K562 (cell line): Measurements from ENCODE around the gene EML1. TPM values are rescaled to one million over a fixed set of nuclear protein-coding genes. Genes with fewer than 3 reads are reported as not detected.
A peak's percentile ranks its signal among the peaks of the same experiment; 100 is the strongest.

ENCODE experiments used
- ATAC-seq: fragments of 200-7000 bp; cut with Tn5 transposase; 3 replicates; pipeline ENCODE4 v1.9.1; 2020; ENCODE audit warnings: moderate library complexity
- BruUV-seq: library from RNA; stranded (reverse); fragments of 400-500 nt; replicated peaks from 2 replicates; lab custom pipeline; 2021; lab: Mats Ljungman, UMichigan
- CTCF ChIA-PET: fragments of 300-600 bp; formaldehyde crosslinking; extraction: SDS; loops from one replicate; lab custom pipeline; 2021; ENCODE audit warnings: low intra/inter-chr PET ratio; lab: Yijun Ruan, JAX
- POLR2A ChIA-PET: fragments of 300-600, 350-650 bp; sonication (Branson Sonifier 250); formaldehyde crosslinking; extraction: SDS; loops from one replicate; lab custom pipeline; 2021; ENCODE audit warnings: antibody characterized with exemption, inconsistent platforms; lab: Yijun Ruan, JAX
- DNase-seq, 4 experiments: peaks; one replicate each; pipeline versions ENCODE4 v3.0.0 to v3.0.0-alpha.2; 2011 to 2018; ENCODE audit warnings: low spot score in 3 of 4, mixed read lengths in 3 of 4; ENCODE audit errors: extremely low read depth in 1 of 4
- FAIRE-seq: peaks from 2 replicates; lab custom pipeline; 2011; peaks lifted over from hg19 to GRCh38; lab: Jason Lieb, UNC
- H2AFZ ChIP-seq: 2 replicates; pipeline ENCODE4 v1.6.0; 2011; ENCODE audit warnings: low read depth, low read length, control low read depth, inconsistent platforms
- H3K27ac ChIP-seq: fragments of 200-600 bp; 3 replicates; pipeline ENCODE4 v1.8.0; 2011; ENCODE audit warnings: low read depth, mild to moderate bottlenecking, control low read depth, inconsistent platforms, low read length, moderate library complexity, mixed read lengths; ENCODE audit errors: extremely low read depth
- H3K27me3 ChIP-seq, 2 experiments: fragments of 300-600 bp in 1 of 2; 2 replicates in 1 of 2; 3 replicates in 1 of 2; pipeline versions ENCODE4 v1.6.0 to v1.8.0; 2011; ENCODE audit warnings: inconsistent platforms in 2 of 2, low read length in 2 of 2, mild to moderate bottlenecking in 1 of 2, mixed read lengths in 1 of 2, moderate library complexity in 1 of 2; ENCODE audit not compliant: control insufficient read depth in 2 of 2, insufficient read depth in 2 of 2
- H3K36me3 ChIP-seq: fragments of 300-600 bp; 3 replicates; pipeline ENCODE4 v1.8.0; 2011; ENCODE audit warnings: mild to moderate bottlenecking, low read length, inconsistent platforms; ENCODE audit not compliant: control insufficient read depth, insufficient read depth
- H3K4me1 ChIP-seq, 2 experiments: fragments of 200-600 bp in 1 of 2; replicated peaks in 1 of 2; 2 replicates in 1 of 2; 3 replicates in 1 of 2; pipeline versions ENCODE4 v1.5.1 to v1.8.0; 2011; ENCODE audit warnings: inconsistent platforms in 2 of 2, low read length in 2 of 2, mild to moderate bottlenecking in 1 of 2, mixed read lengths in 1 of 2, moderate library complexity in 1 of 2; ENCODE audit not compliant: control insufficient read depth in 2 of 2, insufficient read depth in 2 of 2
- H3K4me2 ChIP-seq: 2 replicates; pipeline ENCODE4 v1.6.1; 2011; ENCODE audit warnings: low read length, control low read depth, inconsistent platforms, mixed read lengths; ENCODE audit not compliant: insufficient read depth
- H3K4me3 ChIP-seq: fragments of 200-600 bp; sonication (generic), shearing (Covaris generic); 2 replicates; pipeline ENCODE4 v1.5.1; 2016; ENCODE audit warnings: control low read depth, inconsistent platforms
- H3K79me2 ChIP-seq: fragments of 200-600 bp; 3 replicates; pipeline ENCODE4 v1.8.0; 2011; ENCODE audit warnings: low read length, inconsistent platforms; ENCODE audit not compliant: control insufficient read depth, insufficient read depth
- H3K9ac ChIP-seq, 2 experiments: 2 replicates each; pipeline versions ENCODE4 v1.6.0 to v1.6.1; 2011; ENCODE audit warnings: low read depth in 2 of 2, low read length in 2 of 2, control low read depth in 1 of 2, inconsistent platforms in 1 of 2, mild to moderate bottlenecking in 1 of 2, mixed read lengths in 1 of 2; ENCODE audit not compliant: insufficient read depth in 1 of 2
- H3K9me1 ChIP-seq: one replicate; pipeline ENCODE4 v1.6.0; 2011; ENCODE audit warnings: inconsistent platforms, mild to moderate bottlenecking, low read length, moderate library complexity; ENCODE audit not compliant: control insufficient read depth, insufficient read depth
- H3K9me3 ChIP-seq: replicated peaks from 2 replicates; pipeline ENCODE4 v1.5.1; 2011; ENCODE audit warnings: low read depth, low read length, inconsistent platforms; ENCODE audit not compliant: control insufficient read depth, insufficient read depth
- H4K20me1 ChIP-seq: replicated peaks from 2 replicates; pipeline ENCODE4 v1.6.1; 2011; ENCODE audit warnings: low read length, inconsistent platforms, mixed read lengths; ENCODE audit not compliant: control insufficient read depth, insufficient read depth
- ATF7 ChIP-seq: fragments of 450-650 bp; IDR thresholded peaks from 2 replicates; pipeline ENCODE4 v1.7.1; 2014; ENCODE audit warnings: mild to moderate bottlenecking, moderate library complexity
- FOXK1 ChIP-seq: sonication (generic); formaldehyde crosslinking; IDR thresholded peaks from 2 replicates; pipeline ENCODE4 v1.8.0; 2022; ENCODE audit warnings: missing genetic modification reagents, mild to moderate bottlenecking, borderline replicate concordance
- JUND ChIP-seq, 2 experiments: IDR thresholded peaks; 2 replicates in 1 of 2; 3 replicates in 1 of 2; pipeline ENCODE4 v1.6.1; 2011; ENCODE audit warnings: borderline replicate concordance in 2 of 2, low read depth in 2 of 2, low read length in 2 of 2, improper control_type of control experiment in 1 of 2, missing biosample characterization in 1 of 2, missing genetic modification characterization in 1 of 2, missing genetic modification reagents in 1 of 2
- MEIS2 ChIP-seq: fragments of 450-650 bp; IDR thresholded peaks from 2 replicates; pipeline ENCODE4 v1.6.1; 2014; ENCODE audit warnings: mild to moderate bottlenecking; ENCODE audit not compliant: partially characterized antibody
- ZNF551 ChIP-seq: fragments of 250-450 bp; sonication (Bioruptor Pico); IDR thresholded peaks from 2 replicates; pipeline ENCODE4 v1.5.0; 2021; ENCODE audit warnings: mild to moderate bottlenecking, moderate library complexity
- WGBS: fragments of 100-300 bp; shearing (Covaris generic); methylation state at CpG from one replicate; pipeline ENCODE4 v1.1.6; 2016; ENCODE audit warnings: low coverage, mixed read lengths; ENCODE audit not compliant: insufficient coverage; ENCODE audit errors: missing lambda C conversion rate; 5-methylcytosine and 5-hydroxymethylcytosine counted together
- in situ Hi-C: fragments of 300-500 bp; cut with MboI; formaldehyde crosslinking; loops from 4 replicates; pipeline ENCODE4 v1.15.0; 2018; ENCODE audit warnings: inconsistent platforms, mixed read lengths
- intact Hi-C: fragments of 100-400 bp; cut with micrococcal nuclease; formaldehyde crosslinking; loops from 2 replicates; pipeline ENCODE4 v1.14.2; 2022
- polyA plus RNA-seq, 8 experiments: library from polyadenylated mRNA; depleted of rRNA in 4 of 8; stranded (reverse) in 5 of 8; unstranded in 3 of 8; fragments of >200 nt; fragmentation: Nextera tagmentation in 2 of 8; fragmentation: Illumina TruSeq in 1 of 8; extraction: Ambion mirVana in 2 of 8; extraction: Trizol in 1 of 8; gene quantifications; 2 replicates each; pipeline versions ENCODE4 v1.2.1 to v1.2.3, GENCODE V29; 2011 to 2014; ENCODE audit warnings: inconsistent platforms in 1 of 8, missing spikeins in 1 of 8
- total RNA-seq, 7 experiments: library from RNA; depleted of rRNA in 6 of 7; stranded (reverse); fragments of >200 nt in 6 of 7; fragmentation: Illumina TruSeq in 2 of 7; extraction: Trizol in 2 of 7; gene quantifications; 2 replicates each; pipeline versions ENCODE4 v1.2.1 to v1.2.3, GENCODE V29; 2011 to 2021; ENCODE audit warnings: low replicate concordance in 1 of 7
- TF ChIP-seq, protein P1 (sequence below): fragments of 250-450 bp; sonication (Bioruptor Pico); IDR thresholded peaks from 2 replicates; pipeline ENCODE4 v1.5.0; 2021
- TF ChIP-seq, protein P2 (sequence below), 2 experiments: fragments of 450-650 bp in 1 of 2; sonication (generic) in 1 of 2; formaldehyde crosslinking in 1 of 2; IDR thresholded peaks in 1 of 2; conservative IDR thresholded peaks in 1 of 2; 2 replicates each; pipeline versions ENCODE4 v1.6.1 to v1.8.1; 2016 to 2023; ENCODE audit warnings: mild to moderate bottlenecking in 2 of 2, moderate library complexity in 2 of 2, inconsistent platforms in 1 of 2, missing genetic modification reagents in 1 of 2
- TF ChIP-seq, protein P3 (sequence below), 3 experiments: IDR thresholded peaks in 2 of 3; conservative IDR thresholded peaks in 1 of 3; 2 replicates each; pipeline ENCODE4 v1.5.1; 2011 to 2012; ENCODE audit warnings: low read length in 3 of 3, mild to moderate bottlenecking in 3 of 3, control low read depth in 2 of 3, improper control_type of control experiment in 1 of 3, inconsistent platforms in 1 of 3, low read depth in 1 of 3, mixed read lengths in 1 of 3, moderate library complexity in 1 of 3; ENCODE audit not compliant: insufficient read depth in 2 of 3
- TF ChIP-seq, protein P4 (sequence below): sonication (generic); formaldehyde crosslinking; IDR thresholded peaks from 2 replicates; pipeline ENCODE4 v1.8.0; 2022; ENCODE audit warnings: missing genetic modification reagents, mild to moderate bottlenecking, moderate library complexity, borderline replicate concordance

The EML1 gene
- total and polyA plus RNA-seq, 9 of the 15 experiments (the other 6 are each of a cell fraction or from before 2014, with no cell fraction given), result 0.01 to 0.35 (median 0.07) TPM; not detected in 2

DNA sequence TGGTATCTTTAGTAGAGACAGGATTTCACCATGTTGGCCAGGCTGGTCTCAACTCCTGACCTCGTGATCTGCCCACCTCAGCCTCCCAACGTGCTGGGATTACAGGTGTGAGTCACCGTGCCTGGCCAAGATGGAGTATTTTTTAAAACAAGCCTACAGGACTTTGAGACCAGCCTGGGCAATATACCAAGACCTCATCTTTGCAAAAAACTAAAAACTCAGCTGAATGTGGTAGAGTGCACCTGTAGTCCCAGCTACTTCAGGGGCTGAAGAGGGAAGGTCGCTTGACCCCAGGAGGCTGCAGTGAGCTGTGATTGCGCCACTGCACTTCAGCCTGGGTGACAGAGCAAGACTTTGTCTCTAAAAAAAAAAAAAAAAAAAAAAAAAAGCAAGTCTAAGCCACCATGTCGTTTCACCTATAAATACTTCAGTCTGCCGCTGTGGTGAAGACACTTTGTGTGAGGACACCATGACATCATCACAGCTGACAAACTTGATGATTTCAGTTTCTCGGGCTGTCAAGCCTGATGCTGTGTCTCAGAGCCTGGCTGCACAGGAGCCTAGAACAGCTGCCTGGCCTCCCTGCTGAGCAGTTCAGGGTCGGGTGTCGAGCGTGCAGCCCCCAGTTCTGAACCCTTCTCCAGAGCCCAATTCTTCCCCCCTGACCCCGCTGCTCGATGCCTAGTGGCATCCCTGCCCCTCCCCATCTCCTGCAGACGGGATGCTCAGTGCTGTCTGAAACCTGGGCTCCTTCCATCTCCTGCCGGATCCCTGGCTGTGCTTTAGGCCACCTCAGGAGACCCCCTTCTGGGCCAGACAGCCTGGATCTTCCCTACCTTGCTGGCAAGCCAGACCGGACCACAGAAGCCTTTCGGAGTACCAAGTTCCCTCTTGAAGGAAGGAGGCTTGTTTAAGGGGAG lies 152.8 kb downstream of the EML1 start:
- ATAC-seq, result peak; percentile 58
- Histone ChIP-seq H3K4me2 (no peak overlapping the region), H4K20me1 (no peaks in the 10 kb centered on the region), H3K27me3 (peaks cover 14 to 52% of the 10 kb centered on the region in 2 experiments; a peak in 4 of 5 replicates), H3K4me1 (peaks cover 0 to 15% of the 10 kb centered on the region in 2 experiments; a peak in 2 of 5 replicates), H3K79me2 (no peaks in the 10 kb centered on the region), H2AFZ (no peak overlapping the region), H3K36me3 (no peaks in the 10 kb centered on the region), H3K9me3 (no peaks in the 10 kb centered on the region), H3K9ac (no peak overlapping the region), H3K4me3 (no peak overlapping the region), H3K9me1 (no peaks in the 10 kb centered on the region), H3K27ac (no peak overlapping the region)
- POLR2A ChIA-PET, result no interaction called here
- in situ Hi-C loops (no loop called here), intact Hi-C loops (no loop called here)
- FAIRE-seq, result no peak
- CTCF ChIA-PET, result no interaction called here
- BruUV-seq, result no TSS peak
- no peak for DNase-seq
- under 1% methylated on average over 14 of the region's 17 CpGs for WGBS
- TF ChIP-seq FOXK1 (CRISPR knock-in tag), result no peak
- peak; percentile 46; the same call in 1 of the 2 replicates for TF ChIP-seq ATF7
- peak; percentile 34 for TF ChIP-seq MEIS2
- TF ChIP-seq, protein P1, sequence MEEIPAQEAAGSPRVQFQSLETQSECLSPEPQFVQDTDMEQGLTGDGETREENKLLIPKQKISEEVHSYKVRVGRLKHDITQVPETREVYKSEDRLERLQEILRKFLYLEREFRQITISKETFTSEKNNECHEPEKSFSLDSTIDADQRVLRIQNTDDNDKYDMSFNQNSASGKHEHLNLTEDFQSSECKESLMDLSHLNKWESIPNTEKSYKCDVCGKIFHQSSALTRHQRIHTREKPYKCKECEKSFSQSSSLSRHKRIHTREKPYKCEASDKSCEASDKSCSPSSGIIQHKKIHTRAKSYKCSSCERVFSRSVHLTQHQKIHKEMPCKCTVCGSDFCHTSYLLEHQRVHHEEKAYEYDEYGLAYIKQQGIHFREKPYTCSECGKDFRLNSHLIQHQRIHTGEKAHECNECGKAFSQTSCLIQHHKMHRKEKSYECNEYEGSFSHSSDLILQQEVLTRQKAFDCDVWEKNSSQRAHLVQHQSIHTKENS, result no peak
- TF ChIP-seq, protein P2, sequence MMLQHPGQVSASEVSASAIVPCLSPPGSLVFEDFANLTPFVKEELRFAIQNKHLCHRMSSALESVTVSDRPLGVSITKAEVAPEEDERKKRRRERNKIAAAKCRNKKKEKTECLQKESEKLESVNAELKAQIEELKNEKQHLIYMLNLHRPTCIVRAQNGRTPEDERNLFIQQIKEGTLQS (IDR thresholded peaks at IDR 0.05), result peak; percentile 68
- TF ChIP-seq, protein P2 (CRISPR knock-in tag; conservative IDR thresholded peaks at IDR 0.05), result no peak
- TF ChIP-seq JUND (IDR thresholded peaks at IDR 0.05; ENCODE audit: borderline replicate concordance, low read depth, low read length), result peak; percentile 33; the same call in 1 of the 2 replicates
- TF ChIP-seq JUND (tag; IDR thresholded peaks at IDR 0.05; ENCODE audit: borderline replicate concordance, low read depth, low read length), result peak; percentile 19; the same call in 1 of the 3 replicates
- no peak for TF ChIP-seq ZNF551 (CRISPR knock-in tag)
- TF ChIP-seq, protein P3, sequence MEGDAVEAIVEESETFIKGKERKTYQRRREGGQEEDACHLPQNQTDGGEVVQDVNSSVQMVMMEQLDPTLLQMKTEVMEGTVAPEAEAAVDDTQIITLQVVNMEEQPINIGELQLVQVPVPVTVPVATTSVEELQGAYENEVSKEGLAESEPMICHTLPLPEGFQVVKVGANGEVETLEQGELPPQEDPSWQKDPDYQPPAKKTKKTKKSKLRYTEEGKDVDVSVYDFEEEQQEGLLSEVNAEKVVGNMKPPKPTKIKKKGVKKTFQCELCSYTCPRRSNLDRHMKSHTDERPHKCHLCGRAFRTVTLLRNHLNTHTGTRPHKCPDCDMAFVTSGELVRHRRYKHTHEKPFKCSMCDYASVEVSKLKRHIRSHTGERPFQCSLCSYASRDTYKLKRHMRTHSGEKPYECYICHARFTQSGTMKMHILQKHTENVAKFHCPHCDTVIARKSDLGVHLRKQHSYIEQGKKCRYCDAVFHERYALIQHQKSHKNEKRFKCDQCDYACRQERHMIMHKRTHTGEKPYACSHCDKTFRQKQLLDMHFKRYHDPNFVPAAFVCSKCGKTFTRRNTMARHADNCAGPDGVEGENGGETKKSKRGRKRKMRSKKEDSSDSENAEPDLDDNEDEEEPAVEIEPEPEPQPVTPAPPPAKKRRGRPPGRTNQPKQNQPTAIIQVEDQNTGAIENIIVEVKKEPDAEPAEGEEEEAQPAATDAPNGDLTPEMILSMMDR (IDR thresholded peaks at IDR 0.05 in 2 of 3, conservative IDR thresholded peaks at IDR 0.05 in 1 of 3; ENCODE audit: insufficient read depth in 2 of 3, low read depth in 1 of 3, low read length in 3 of 3), result no peak
- TF ChIP-seq, protein P4, sequence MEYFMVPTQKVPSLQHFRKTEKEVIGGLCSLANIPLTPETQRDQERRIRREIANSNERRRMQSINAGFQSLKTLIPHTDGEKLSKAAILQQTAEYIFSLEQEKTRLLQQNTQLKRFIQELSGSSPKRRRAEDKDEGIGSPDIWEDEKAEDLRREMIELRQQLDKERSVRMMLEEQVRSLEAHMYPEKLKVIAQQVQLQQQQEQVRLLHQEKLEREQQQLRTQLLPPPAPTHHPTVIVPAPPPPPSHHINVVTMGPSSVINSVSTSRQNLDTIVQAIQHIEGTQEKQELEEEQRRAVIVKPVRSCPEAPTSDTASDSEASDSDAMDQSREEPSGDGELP (CRISPR knock-in tag), result peak; percentile 60; the same call in 1 of the 2 replicates
